Neural cell (in vitro differentiated cells): Measurements from ENCODE around the gene DLAT.

ENCODE experiments used
- EP300 ChIP-seq: fragments of 450-650 bp; conservative IDR thresholded peaks from 2 replicates; pipeline ENCODE4 v1.6.1; 2014; ENCODE audit warnings: antibody characterized with exemption, mild to moderate bottlenecking, moderate library complexity; ENCODE audit not compliant: poor library complexity, severe bottlenecking
- EZH2 ChIP-seq: fragments of 200-600, 300-800 bp; shearing (Covaris generic), sonication (generic); IDR thresholded peaks from 2 replicates; pipeline ENCODE4 v1.6.1; 2014; ENCODE audit warnings: antibody characterized with exemption, low read length, borderline replicate concordance, mild to moderate bottlenecking; ENCODE audit not compliant: insufficient read depth, poor library complexity, severe bottlenecking
- RAD21 ChIP-seq: fragments of 450-650 bp; conservative IDR thresholded peaks from 2 replicates; pipeline ENCODE4 v1.6.1; 2014; ENCODE audit warnings: antibody characterized with exemption, mild to moderate bottlenecking, moderate library complexity
- SMC3 ChIP-seq: fragments of 450-650 bp; conservative IDR thresholded peaks from 2 replicates; pipeline ENCODE4 v1.6.1; 2014; ENCODE audit warnings: antibody characterized with exemption, mild to moderate bottlenecking, moderate library complexity; ENCODE audit not compliant: poor library complexity
- TF ChIP-seq, protein P1 (sequence below): fragments of 450-650 bp; IDR thresholded peaks from 2 replicates; pipeline ENCODE4 v1.5.1; 2014; ENCODE audit warnings: antibody characterized with exemption, mild to moderate bottlenecking, moderate library complexity; ENCODE audit not compliant: poor library complexity, severe bottlenecking

DNA sequence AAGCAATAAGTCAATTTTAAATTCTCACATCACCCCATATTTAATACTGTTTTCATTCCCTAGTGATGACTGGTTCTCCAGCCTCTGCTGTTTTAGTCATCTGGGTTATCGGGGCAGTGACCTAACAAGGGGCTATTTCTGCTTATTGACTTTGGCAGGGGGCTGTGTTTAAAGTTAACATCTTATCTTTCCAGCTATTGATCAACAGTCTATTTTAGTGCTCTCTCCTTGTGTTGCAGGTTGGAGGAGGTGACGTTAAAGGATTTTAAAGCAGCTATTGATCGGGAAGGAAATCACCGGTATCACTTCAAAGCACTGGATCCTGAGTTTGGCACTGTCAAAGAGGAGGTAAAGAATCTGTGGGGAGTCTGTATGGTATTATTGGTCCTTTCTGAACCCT lies 7.7 kb upstream of the DLAT start:
- TF ChIP-seq, protein P1, sequence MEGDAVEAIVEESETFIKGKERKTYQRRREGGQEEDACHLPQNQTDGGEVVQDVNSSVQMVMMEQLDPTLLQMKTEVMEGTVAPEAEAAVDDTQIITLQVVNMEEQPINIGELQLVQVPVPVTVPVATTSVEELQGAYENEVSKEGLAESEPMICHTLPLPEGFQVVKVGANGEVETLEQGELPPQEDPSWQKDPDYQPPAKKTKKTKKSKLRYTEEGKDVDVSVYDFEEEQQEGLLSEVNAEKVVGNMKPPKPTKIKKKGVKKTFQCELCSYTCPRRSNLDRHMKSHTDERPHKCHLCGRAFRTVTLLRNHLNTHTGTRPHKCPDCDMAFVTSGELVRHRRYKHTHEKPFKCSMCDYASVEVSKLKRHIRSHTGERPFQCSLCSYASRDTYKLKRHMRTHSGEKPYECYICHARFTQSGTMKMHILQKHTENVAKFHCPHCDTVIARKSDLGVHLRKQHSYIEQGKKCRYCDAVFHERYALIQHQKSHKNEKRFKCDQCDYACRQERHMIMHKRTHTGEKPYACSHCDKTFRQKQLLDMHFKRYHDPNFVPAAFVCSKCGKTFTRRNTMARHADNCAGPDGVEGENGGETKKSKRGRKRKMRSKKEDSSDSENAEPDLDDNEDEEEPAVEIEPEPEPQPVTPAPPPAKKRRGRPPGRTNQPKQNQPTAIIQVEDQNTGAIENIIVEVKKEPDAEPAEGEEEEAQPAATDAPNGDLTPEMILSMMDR: no peak
- no peak for TF ChIP-seq EP300
- no peak for TF ChIP-seq EZH2
- TF ChIP-seq RAD21: no peak
- TF ChIP-seq SMC3: no peak
